SK-N-SH treated with all-trans-retinoic acid at 6 μM for 48 hours (cell line): ENCODE data around the gene CEMIP2.

ENCODE experiments used
- CSDC2 ChIP-seq: fragments of 250-450 bp; sonication (Bioruptor Pico); IDR thresholded peaks from 2 replicates; pipeline ENCODE4 v1.5.0; 2020; ENCODE audit warnings: mild to moderate bottlenecking, moderate library complexity
- ESRRG ChIP-seq: fragments of 250-450 bp; sonication (Bioruptor Pico); IDR thresholded peaks from 2 replicates; pipeline ENCODE4 v1.6.1; 2021; ENCODE audit warnings: mild to moderate bottlenecking
- GLIS3 ChIP-seq: fragments of 250-450 bp; sonication (Bioruptor Pico); IDR thresholded peaks from 2 replicates; pipeline ENCODE4 v1.5.0; 2020; ENCODE audit warnings: mild to moderate bottlenecking, moderate library complexity
- TCF4 ChIP-seq: fragments of 250-450 bp; sonication (Bioruptor Pico); IDR thresholded peaks from 2 replicates; pipeline ENCODE4 v1.8.0; 2021; ENCODE audit warnings: mild to moderate bottlenecking, moderate library complexity, borderline replicate concordance
- ZFP30 ChIP-seq: fragments of 450-650 bp; formaldehyde crosslinking; IDR thresholded peaks from 2 replicates; pipeline ENCODE4 v1.5.0; 2022; ENCODE audit warnings: mild to moderate bottlenecking, moderate library complexity
- ZNF565 ChIP-seq: fragments of 450-650 bp; formaldehyde crosslinking; conservative IDR thresholded peaks from 2 replicates; pipeline ENCODE4 v1.5.0; 2020; ENCODE audit warnings: low read depth, mild to moderate bottlenecking, moderate library complexity
- TF ChIP-seq, protein P1 (sequence below): fragments of 250-450 bp; sonication (Bioruptor Pico); IDR thresholded peaks from 2 replicates; pipeline ENCODE4 v1.8.0; 2020; ENCODE audit warnings: mild to moderate bottlenecking, moderate library complexity, borderline replicate concordance
- TF ChIP-seq, protein P2 (sequence below): fragments of 250-450 bp; sonication (Bioruptor Pico); IDR thresholded peaks from 2 replicates; pipeline ENCODE4 v1.5.1; 2021; ENCODE audit warnings: mild to moderate bottlenecking, moderate library complexity
- TF ChIP-seq, protein P3 (sequence below): fragments of 250-450 bp; sonication (Bioruptor Pico); IDR thresholded peaks from 2 replicates; pipeline ENCODE4 v1.5.1; 2020; ENCODE audit warnings: low read depth, mild to moderate bottlenecking, moderate library complexity

DNA sequence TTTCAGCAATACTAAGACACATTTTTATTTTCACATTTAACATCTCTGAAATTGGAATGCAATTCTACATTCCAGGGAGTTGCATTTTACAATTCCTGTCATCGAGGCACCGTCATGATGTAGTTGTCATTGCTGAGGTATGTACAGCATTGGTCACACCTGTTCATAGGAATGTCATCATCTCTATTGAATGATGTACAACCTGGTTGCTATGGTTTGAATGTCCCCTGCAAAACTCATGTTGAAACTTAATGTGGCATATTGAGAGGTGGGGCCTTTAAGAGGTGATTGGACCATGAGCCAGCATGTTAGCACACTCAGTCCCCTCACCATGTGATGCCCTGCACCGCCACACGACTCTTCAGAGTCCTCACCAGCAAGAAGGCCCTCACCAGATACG lies 103.1 kb downstream of the CEMIP2 start:
- TF ChIP-seq, protein P1, sequence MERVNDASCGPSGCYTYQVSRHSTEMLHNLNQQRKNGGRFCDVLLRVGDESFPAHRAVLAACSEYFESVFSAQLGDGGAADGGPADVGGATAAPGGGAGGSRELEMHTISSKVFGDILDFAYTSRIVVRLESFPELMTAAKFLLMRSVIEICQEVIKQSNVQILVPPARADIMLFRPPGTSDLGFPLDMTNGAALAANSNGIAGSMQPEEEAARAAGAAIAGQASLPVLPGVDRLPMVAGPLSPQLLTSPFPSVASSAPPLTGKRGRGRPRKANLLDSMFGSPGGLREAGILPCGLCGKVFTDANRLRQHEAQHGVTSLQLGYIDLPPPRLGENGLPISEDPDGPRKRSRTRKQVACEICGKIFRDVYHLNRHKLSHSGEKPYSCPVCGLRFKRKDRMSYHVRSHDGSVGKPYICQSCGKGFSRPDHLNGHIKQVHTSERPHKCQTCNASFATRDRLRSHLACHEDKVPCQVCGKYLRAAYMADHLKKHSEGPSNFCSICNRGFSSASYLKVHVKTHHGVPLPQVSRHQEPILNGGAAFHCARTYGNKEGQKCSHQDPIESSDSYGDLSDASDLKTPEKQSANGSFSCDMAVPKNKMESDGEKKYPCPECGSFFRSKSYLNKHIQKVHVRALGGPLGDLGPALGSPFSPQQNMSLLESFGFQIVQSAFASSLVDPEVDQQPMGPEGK (CRISPR knock-in tag), result no peak
- TF ChIP-seq CSDC2 (CRISPR knock-in tag), result no peak
- TF ChIP-seq ZNF565 (CRISPR knock-in tag), result no peak
- TF ChIP-seq ZFP30 (CRISPR knock-in tag), result no peak
- TF ChIP-seq, protein P2, sequence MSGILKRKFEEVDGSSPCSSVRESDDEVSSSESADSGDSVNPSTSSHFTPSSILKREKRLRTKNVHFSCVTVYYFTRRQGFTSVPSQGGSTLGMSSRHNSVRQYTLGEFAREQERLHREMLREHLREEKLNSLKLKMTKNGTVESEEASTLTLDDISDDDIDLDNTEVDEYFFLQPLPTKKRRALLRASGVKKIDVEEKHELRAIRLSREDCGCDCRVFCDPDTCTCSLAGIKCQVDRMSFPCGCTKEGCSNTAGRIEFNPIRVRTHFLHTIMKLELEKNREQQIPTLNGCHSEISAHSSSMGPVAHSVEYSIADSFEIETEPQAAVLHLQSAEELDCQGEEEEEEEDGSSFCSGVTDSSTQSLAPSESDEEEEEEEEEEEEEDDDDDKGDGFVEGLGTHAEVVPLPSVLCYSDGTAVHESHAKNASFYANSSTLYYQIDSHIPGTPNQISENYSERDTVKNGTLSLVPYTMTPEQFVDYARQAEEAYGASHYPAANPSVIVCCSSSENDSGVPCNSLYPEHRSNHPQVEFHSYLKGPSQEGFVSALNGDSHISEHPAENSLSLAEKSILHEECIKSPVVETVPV (CRISPR knock-in tag), result no peak
- TF ChIP-seq, protein P3, sequence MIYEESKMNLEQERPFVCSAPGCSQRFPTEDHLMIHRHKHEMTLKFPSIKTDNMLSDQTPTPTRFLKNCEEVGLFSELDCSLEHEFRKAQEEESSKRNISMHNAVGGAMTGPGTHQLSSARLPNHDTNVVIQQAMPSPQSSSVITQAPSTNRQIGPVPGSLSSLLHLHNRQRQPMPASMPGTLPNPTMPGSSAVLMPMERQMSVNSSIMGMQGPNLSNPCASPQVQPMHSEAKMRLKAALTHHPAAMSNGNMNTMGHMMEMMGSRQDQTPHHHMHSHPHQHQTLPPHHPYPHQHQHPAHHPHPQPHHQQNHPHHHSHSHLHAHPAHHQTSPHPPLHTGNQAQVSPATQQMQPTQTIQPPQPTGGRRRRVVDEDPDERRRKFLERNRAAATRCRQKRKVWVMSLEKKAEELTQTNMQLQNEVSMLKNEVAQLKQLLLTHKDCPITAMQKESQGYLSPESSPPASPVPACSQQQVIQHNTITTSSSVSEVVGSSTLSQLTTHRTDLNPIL (CRISPR knock-in tag), result no peak
- no peak for TF ChIP-seq ESRRG (CRISPR knock-in tag)
- TF ChIP-seq GLIS3, result no peak
- TF ChIP-seq TCF4 (CRISPR knock-in tag), result no peak
